22Rv1 (cell line): ENCODE results near the gene RXRG.

Source experiments
- H3K27ac ChIP-seq: fragments of 450-650 bp; 2 replicates; pipeline ENCODE4 v1.5.1; 2017
- ZFX ChIP-seq: fragments of 450-650 bp; IDR thresholded peaks from 2 replicates; pipeline ENCODE4 v1.6.1; 2017; ENCODE audit warnings: antibody characterized with exemption, borderline replicate concordance
- TF ChIP-seq, protein P1 (sequence below): fragments of 450-650 bp; IDR thresholded peaks from 2 replicates; pipeline ENCODE4 v1.5.1; 2017; ENCODE audit warnings: mild to moderate bottlenecking

The RXRG gene

DNA sequence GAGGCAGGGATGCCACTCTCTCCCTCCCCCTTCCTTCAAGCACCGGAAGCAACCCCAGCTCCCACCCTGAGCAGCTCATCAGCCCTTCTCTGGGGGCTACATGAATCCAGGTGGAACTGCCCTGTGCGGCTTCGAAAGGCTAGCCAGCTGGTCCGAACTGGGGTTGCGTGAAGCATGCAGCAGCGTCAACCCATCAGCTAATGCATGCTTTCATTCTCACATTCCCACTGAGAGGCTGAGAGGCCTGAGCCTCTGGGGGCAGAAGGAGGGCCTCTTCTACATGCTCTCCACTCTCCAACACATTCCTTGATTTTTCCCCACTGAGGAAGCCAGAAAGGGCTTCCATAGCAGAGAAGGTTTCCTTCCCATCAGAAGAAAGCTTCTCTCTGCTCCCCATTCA lies 5.6 kb downstream of the RXRG start:
- no peak overlapping the region for H3K27ac ChIP-seq
- TF ChIP-seq, protein P1, sequence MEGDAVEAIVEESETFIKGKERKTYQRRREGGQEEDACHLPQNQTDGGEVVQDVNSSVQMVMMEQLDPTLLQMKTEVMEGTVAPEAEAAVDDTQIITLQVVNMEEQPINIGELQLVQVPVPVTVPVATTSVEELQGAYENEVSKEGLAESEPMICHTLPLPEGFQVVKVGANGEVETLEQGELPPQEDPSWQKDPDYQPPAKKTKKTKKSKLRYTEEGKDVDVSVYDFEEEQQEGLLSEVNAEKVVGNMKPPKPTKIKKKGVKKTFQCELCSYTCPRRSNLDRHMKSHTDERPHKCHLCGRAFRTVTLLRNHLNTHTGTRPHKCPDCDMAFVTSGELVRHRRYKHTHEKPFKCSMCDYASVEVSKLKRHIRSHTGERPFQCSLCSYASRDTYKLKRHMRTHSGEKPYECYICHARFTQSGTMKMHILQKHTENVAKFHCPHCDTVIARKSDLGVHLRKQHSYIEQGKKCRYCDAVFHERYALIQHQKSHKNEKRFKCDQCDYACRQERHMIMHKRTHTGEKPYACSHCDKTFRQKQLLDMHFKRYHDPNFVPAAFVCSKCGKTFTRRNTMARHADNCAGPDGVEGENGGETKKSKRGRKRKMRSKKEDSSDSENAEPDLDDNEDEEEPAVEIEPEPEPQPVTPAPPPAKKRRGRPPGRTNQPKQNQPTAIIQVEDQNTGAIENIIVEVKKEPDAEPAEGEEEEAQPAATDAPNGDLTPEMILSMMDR: no peak
- TF ChIP-seq ZFX: no peak

DNA sequence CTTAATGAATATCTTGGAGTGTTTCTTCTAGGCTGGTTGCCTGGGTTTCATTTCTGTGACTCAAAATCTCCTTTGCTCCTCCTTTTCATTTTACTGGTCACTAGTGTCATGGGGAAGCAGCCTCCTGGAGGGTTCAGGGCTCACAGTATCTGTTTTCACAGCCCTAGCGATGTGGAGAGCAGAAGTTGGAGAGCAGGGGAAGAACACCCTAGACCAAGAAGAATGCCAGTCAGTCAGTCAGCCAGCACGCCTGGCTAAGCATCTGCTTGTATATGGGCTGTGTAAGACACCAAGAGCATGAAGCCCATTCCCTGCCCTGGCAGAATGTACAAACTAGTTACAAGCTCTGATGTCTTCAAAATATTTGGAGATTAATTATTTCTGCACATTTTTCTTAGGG lies 7.9 kb downstream of the RXRG start:
- no peak overlapping the region for H3K27ac ChIP-seq
- no peak for TF ChIP-seq ZFX
- TF ChIP-seq, protein P1: no peak

DNA sequence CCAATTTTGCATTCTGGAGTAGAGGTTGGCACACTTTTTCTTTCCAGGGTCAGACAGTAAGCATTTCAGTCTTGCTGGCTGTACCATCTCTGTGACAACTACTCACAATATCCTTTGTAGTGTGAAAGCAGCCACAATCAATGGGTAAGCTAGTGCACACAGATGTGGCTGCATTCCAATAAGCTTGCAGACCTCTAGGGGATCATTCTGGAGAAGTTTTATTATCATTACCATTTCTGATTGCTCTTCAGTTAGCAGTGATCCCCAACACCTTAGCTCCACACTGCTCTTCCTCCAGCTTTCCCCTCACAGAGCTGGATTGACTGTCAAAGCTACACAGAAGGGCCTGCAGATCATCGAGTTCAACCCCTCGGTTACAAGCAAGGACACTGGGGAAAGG lies 9.1 kb downstream of the RXRG start:
- TF ChIP-seq, protein P1: no peak
- no peak for TF ChIP-seq ZFX
- H3K27ac ChIP-seq: no peak overlapping the region

DNA sequence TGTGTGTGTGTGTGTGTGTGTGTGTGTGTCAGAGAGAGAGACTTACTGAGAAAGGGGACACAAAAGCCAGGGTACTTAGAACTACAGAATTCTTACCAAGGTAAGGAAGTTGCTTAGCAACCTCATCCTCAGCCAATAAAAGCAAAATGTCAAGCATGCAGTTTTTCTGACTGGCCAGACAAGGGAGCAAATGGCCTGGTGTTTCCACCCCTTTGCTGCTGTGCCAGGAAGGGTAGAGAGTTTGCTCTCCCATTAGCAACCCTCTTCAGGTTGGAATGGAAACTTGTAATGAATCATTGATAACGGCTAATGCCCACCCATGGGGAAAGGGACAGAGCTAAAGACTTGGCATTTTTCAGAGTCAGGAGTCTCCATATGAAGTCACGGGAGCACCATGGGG lies 10.6 kb downstream of the RXRG start:
- no peak overlapping the region for H3K27ac ChIP-seq
- TF ChIP-seq, protein P1: no peak
- no peak for TF ChIP-seq ZFX

DNA sequence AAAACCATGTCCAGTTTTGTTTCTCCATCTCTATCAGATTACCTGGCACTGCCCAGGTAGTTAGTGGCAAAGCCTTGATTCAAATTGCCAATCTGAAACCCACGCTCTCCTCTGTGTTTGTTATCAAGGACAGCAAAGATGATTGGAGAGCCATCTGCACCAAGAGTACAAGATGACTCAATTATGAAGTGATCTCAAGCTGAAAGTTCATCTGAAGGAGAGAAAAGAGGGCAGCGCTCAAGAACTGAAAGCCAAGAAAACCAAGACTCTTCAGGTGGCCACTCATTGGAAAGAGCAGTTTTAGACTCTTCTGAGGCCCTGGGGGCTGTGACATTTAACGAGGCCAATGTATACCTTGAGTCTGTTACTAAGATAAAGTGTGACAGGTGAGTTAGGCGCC lies 13.8 kb downstream of the RXRG start:
- no peak overlapping the region for H3K27ac ChIP-seq
- TF ChIP-seq ZFX: no peak
- TF ChIP-seq, protein P1: no peak

DNA sequence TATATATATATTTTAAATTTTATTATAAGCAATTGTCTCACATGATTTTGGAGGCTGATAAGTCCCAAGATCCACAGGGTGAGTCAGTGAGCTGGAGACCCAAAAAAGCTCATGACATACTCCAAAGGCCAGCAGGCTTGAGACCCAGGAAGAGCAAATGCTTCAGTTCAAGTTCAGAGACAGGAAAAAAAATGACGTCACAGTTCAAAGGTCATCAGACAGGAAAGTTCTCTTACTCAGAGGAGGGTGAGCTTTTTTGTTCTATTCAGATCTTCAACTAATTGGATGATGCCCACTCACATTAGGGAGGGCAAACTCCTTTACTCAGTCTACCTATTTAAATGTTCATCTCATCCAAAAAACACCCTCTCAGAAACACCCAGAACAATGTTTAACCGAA lies 18.2 kb downstream of the RXRG start:
- TF ChIP-seq, protein P1: no peak
- TF ChIP-seq ZFX: no peak
- H3K27ac ChIP-seq: no peak overlapping the region

DNA sequence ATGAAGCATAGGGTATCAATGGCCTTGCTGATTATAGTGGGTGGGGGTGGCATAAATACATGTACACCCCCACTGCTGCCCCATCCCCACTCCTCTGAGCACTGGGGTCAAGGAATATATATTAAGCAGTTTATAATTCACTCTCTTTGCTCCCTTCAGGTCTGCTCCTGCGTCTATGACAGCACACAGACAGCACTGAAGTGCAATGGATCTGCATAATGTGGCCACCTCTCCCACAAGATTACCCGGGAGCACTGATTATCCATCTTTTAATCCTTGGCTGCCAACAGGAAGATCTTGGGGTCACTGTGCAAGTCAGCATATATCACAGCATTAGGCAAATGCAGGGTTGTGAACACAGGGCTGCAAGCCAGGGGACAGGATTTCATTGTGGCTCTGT lies 19.3 kb downstream of the RXRG start:
- no peak overlapping the region for H3K27ac ChIP-seq
- TF ChIP-seq, protein P1: no peak
- TF ChIP-seq ZFX: no peak
